Keratinocyte (primary cell): Measurements from ENCODE around the gene ARHGEF25.

Experiments used
- EZH2 ChIP-seq: IDR thresholded peaks from one replicate; pipeline ENCODE4 v1.6.1; 2012; ENCODE audit warnings: inconsistent platforms, mild to moderate bottlenecking, low read length, moderate library complexity
- TF ChIP-seq, protein P1 (sequence below), 3 experiments: IDR thresholded peaks in 1 of 3; conservative IDR thresholded peaks in 1 of 3; optimal IDR thresholded peaks in 1 of 3; 2 replicates in 2 of 3; 3 replicates in 1 of 3; pipeline versions ENCODE3 to v1.5.1; 2011; ENCODE audit warnings: low read length in 3 of 3, mild to moderate bottlenecking in 3 of 3, moderate library complexity in 2 of 3, control low read depth in 1 of 3, inconsistent platforms in 1 of 3; ENCODE audit not compliant: insufficient read depth in 2 of 3; ENCODE audit errors: extremely low read depth in 1 of 3

DNA sequence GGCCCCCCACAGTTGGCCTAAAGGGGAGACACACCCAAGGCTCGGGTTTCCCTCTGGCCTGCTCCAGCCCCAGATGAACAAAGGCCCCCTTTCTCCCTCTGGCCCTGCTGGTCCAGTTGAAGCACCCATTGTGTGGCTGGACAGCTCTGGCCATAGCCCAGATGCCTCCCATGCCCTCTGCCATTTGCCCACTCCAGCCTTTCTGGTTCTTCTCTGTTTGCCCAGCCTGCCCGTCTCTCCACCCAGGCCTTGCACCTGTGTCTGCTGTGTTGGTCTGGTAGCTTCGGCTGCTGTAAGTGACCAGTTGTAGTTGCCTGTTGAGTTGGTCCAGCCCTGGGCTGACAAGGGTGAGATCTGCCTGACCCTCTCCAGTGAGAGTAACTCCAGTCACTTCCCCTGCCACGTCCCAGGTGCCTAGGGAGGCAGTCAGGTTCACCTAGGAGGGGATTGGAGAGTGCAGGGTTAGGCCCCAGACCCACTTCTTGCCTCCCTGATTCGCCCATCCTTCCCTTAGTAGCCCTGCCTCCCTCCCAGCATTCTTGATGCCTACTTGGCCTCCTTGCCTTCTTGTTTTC, 18.7 kb downstream of the ARHGEF25 start:
- TF ChIP-seq EZH2: no peak
- TF ChIP-seq, protein P1, sequence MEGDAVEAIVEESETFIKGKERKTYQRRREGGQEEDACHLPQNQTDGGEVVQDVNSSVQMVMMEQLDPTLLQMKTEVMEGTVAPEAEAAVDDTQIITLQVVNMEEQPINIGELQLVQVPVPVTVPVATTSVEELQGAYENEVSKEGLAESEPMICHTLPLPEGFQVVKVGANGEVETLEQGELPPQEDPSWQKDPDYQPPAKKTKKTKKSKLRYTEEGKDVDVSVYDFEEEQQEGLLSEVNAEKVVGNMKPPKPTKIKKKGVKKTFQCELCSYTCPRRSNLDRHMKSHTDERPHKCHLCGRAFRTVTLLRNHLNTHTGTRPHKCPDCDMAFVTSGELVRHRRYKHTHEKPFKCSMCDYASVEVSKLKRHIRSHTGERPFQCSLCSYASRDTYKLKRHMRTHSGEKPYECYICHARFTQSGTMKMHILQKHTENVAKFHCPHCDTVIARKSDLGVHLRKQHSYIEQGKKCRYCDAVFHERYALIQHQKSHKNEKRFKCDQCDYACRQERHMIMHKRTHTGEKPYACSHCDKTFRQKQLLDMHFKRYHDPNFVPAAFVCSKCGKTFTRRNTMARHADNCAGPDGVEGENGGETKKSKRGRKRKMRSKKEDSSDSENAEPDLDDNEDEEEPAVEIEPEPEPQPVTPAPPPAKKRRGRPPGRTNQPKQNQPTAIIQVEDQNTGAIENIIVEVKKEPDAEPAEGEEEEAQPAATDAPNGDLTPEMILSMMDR (optimal IDR thresholded peaks at IDR 0.05 in 1 of 3, IDR thresholded peaks at IDR 0.05 in 1 of 3, conservative IDR thresholded peaks at IDR 0.05 in 1 of 3; ENCODE audit: extremely low read depth in 1 of 3, insufficient read depth in 2 of 3, low read length in 3 of 3): no peak
